Memory B cell (primary cell): Measurements from ENCODE around the gene MBTD1.

Experiments used
- ATAC-seq: fragments of 150-1000 bp; cut with Tn5 transposase; 2 replicates; pipeline ENCODE4 v1.10.0; 2021; ENCODE audit warnings: low read depth, mild to moderate bottlenecking, moderate library complexity
- DNase-seq, 2 donors: peaks; one replicate each; pipeline ENCODE4 v3.0.0; 2022; ENCODE audit warnings: low spot score in 2 of 2
- H3K27ac Mint-ChIP-seq: one replicate; pipeline ENCODE4 v1.8.0; 2022; ENCODE audit warnings: mild to moderate bottlenecking, moderate library complexity, mixed read lengths
- H3K27me3 Mint-ChIP-seq: one replicate; pipeline ENCODE4 v1.8.0; 2022; ENCODE audit warnings: mixed read lengths
- H3K36me3 Mint-ChIP-seq: one replicate; pipeline ENCODE4 v1.8.0; 2022; ENCODE audit warnings: mild to moderate bottlenecking, mixed read lengths
- H3K4me1 Mint-ChIP-seq: one replicate; pipeline ENCODE4 v1.8.0; 2022; ENCODE audit warnings: mixed read lengths
- H3K4me3 Mint-ChIP-seq: one replicate; pipeline ENCODE4 v1.8.0; 2022; ENCODE audit warnings: mild to moderate bottlenecking, moderate library complexity, mixed read lengths
- H3K9me3 Mint-ChIP-seq: one replicate; pipeline ENCODE4 v1.8.0; 2022; ENCODE audit warnings: mixed read lengths

MBTD1 gene

GRCh38 chr17:51161541-51161940, 98.3 kb downstream of the MBTD1 start:
- H3K4me3 Mint-ChIP-seq = no peak overlapping the region
- H3K4me1 Mint-ChIP-seq = peaks cover 13% of the 10 kb centered on the region
- no peaks in the 10 kb centered on the region for H3K9me3 Mint-ChIP-seq
- H3K27me3 Mint-ChIP-seq = no peaks in the 10 kb centered on the region
- peaks cover 20% of the 10 kb centered on the region for H3K36me3 Mint-ChIP-seq
- H3K27ac Mint-ChIP-seq = no peak overlapping the region
- no peak for ATAC-seq
- no peak for DNase-seq

DNA sequence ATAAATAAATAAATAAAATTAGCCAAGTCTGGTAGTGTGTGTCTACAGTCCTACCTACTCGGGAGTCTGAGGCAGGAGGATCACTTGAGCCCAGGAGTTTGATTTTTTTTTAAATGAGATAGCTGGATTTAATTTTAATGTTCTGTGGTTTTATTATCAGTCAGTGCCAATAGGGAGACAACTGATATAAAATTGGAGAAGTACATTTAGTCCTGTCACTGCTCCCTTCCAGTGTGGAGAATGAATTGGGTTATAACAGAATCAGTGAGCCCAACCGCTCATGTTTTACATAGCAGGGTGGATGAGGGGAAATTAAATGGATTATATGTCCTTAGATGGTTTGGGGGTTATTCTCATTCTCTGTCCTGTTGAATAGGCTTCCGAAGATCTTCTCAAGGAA, 100.2 kb downstream of the MBTD1 start:
- DNase-seq (no peak), ATAC-seq (no peak)
- peaks cover 20% of the 10 kb centered on the region for H3K36me3 Mint-ChIP-seq
- no peak overlapping the region for H3K4me3 Mint-ChIP-seq
- H3K27ac Mint-ChIP-seq = no peak overlapping the region
- H3K9me3 Mint-ChIP-seq = no peaks in the 10 kb centered on the region
- no peaks in the 10 kb centered on the region for H3K27me3 Mint-ChIP-seq
- H3K4me1 Mint-ChIP-seq = peaks cover 3% of the 10 kb centered on the region

- Mint-ChIP-seq H3K27ac (no peak overlapping the region), H3K9me3 (no peaks in the 10 kb centered on the region), H3K36me3 (peaks cover 7% of the 10 kb centered on the region), H3K4me1 (peaks cover 3% of the 10 kb centered on the region), H3K27me3 (no peaks in the 10 kb centered on the region), H3K4me3 (no peak overlapping the region)
- no peak for ATAC-seq
- no peak for DNase-seq
Observed at GRCh38 chr17:51155416-51155815, 104.4 kb downstream of the MBTD1 start.

DNA sequence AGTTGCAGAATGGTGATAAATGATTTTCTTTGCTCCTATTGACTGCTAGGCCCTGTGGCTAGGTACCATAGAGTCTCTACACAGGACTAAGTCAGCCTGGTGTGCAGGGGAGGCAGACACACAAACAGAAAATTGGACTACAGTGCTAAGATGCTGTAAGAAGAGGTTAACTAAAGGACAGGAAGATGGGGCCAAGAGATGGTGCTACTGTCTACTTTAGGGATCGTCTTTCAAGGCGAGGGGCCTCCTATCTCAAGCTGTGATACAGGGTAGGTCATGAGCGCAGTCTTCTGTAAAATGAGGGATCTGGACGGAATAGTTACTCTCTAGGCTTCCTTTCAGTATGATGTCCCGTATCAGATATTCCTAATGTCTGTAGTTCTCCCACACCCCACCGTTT, 105.7 kb downstream of the MBTD1 start:
- ATAC-seq = no peak
- no peak for DNase-seq
- H3K9me3 Mint-ChIP-seq = no peaks in the 10 kb centered on the region
- H3K27ac Mint-ChIP-seq = no peak overlapping the region
- no peak overlapping the region for H3K4me3 Mint-ChIP-seq
- H3K36me3 Mint-ChIP-seq = peaks cover 4% of the 10 kb centered on the region
- no peaks in the 10 kb centered on the region for H3K27me3 Mint-ChIP-seq
- H3K4me1 Mint-ChIP-seq = peaks cover 3% of the 10 kb centered on the region

DNA sequence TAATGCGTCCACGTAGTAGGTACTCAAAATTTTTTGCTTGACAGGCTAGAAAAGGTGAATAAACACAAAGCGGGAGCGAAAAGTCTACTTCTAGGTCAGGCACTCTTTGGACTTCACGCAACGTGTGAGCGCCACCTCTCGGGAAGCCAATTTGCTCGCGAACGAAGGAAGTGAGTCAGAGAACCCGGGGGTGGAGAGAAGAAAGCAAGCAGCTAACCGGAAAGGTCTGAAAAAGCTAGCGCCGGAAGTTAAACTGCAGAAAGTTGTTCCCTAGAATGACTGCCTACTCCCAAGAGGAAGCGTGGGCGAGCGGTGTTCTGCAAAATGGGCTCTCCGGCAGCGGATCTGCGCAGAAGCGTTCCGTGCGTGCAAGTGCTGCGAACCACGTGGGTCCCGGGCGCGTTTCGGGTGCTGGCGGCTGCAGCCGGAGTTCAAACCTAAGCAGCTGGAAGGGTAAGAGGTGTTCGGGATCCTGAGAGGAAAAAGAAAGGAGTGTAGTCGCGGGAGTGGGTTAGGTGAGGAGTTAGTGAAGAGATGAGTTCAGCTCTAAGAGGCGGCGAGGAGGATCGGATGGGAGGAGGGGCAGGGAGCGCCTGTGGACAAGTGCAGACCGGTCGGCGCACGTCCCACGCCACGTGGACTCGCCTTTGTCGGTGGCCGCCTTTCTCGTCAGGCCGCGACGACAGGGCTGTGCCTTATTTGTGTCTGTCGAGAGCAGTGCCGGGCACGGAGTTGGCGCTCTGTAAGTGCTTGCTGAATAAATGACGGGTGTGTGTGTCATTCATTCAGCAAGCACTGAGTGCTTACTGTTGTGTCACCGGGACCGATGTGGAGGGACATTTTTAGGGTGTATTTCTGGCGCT, 106.4 kb downstream of the MBTD1 start, which contains the start of gene NME1:
NME1 (plus strand) TSS at position 350 of the 863 bp plus-strand sequence. CDS start 2,096 bp downstream, outside the sequence.
- H3K4me3 Mint-ChIP-seq = no peak within 1 kb of the TSS
- no peaks in the 10 kb centered on the region for H3K27me3 Mint-ChIP-seq
- peaks cover 4% of the 10 kb centered on the region for H3K36me3 Mint-ChIP-seq

GRCh38 chr17:51152766-51153209, 107.1 kb downstream of the MBTD1 start:
- no peaks in the 10 kb centered on the region for H3K9me3 Mint-ChIP-seq
- H3K4me3 Mint-ChIP-seq = no peak overlapping the region
- ATAC-seq = no peak
- no peaks in the 10 kb centered on the region for H3K27me3 Mint-ChIP-seq
- no peak for DNase-seq
- peaks cover 4% of the 10 kb centered on the region for H3K36me3 Mint-ChIP-seq
- no peak overlapping the region for H3K27ac Mint-ChIP-seq
- peaks cover 3% of the 10 kb centered on the region for H3K4me1 Mint-ChIP-seq

More for the DNA sequence above, 106.4 kb downstream of the MBTD1 start, which contains the start of gene NME1:
- no peaks in the 10 kb centered on the region for H3K9me3 Mint-ChIP-seq
- peak; percentile 97 for ATAC-seq
- peak; percentile 99 for DNase-seq
- peaks cover 3% of the 10 kb centered on the region for H3K4me1 Mint-ChIP-seq
- no peak within 1 kb of the TSS for H3K27ac Mint-ChIP-seq

- H3K27me3 Mint-ChIP-seq = no peaks in the 10 kb centered on the region
- no peak overlapping the region for H3K4me3 Mint-ChIP-seq
- H3K36me3 Mint-ChIP-seq = no peaks in the 10 kb centered on the region
- H3K9me3 Mint-ChIP-seq = no peaks in the 10 kb centered on the region
- no peak for DNase-seq
- H3K27ac Mint-ChIP-seq = no peak overlapping the region
- no peaks in the 10 kb centered on the region for H3K4me1 Mint-ChIP-seq
- no peak for ATAC-seq
Observed at GRCh38 chr17:51150932-51151331, 108.9 kb downstream of the MBTD1 start.

- H3K4me1 Mint-ChIP-seq = no peaks in the 10 kb centered on the region
- H3K27ac Mint-ChIP-seq = no peak overlapping the region
- ATAC-seq (no peak), DNase-seq (no peak)
- H3K27me3 Mint-ChIP-seq = no peaks in the 10 kb centered on the region
- no peak overlapping the region for H3K4me3 Mint-ChIP-seq
- no peaks in the 10 kb centered on the region for H3K9me3 Mint-ChIP-seq
- no peaks in the 10 kb centered on the region for H3K36me3 Mint-ChIP-seq
Observed at GRCh38 chr17:51149163-51149562, 110.7 kb downstream of the MBTD1 start.

DNA sequence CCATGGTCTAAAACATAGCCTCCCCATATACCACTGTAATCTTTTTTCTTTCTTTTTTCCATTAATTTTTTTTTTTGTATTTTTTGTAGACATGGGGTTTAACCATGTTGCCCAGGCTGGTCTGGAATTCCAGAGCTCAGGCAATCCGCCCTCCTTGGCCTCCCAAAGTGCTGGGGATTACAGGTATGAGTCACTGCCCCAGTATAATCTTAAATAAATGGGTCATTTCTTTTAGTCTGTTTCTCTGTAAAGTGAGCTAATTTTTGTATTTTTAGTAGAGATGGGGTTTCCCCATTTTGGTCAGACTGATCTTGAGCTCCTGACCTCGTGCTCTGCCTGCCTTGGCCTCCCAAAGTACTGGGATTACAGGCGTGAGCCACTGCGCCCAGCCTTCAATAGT, 112.2 kb downstream of the MBTD1 start:
- no peak for DNase-seq
- H3K4me3 Mint-ChIP-seq = no peak overlapping the region
- no peak for ATAC-seq

GRCh38 chr17:51144266-51145022, 115.4 kb downstream of the MBTD1 start:
- Mint-ChIP-seq H3K4me3 (no peak overlapping the region), H3K27me3 (peaks cover 2% of the 10 kb centered on the region), H3K4me1 (no peaks in the 10 kb centered on the region), H3K9me3 (no peaks in the 10 kb centered on the region), H3K36me3 (no peaks in the 10 kb centered on the region), H3K27ac (no peak overlapping the region)
- ATAC-seq (no peak), DNase-seq (no peak)

More for the DNA sequence above, 112.2 kb downstream of the MBTD1 start:
- no peaks in the 10 kb centered on the region for H3K4me1 Mint-ChIP-seq
- H3K36me3 Mint-ChIP-seq = no peaks in the 10 kb centered on the region
- H3K27me3 Mint-ChIP-seq = no peaks in the 10 kb centered on the region
- no peaks in the 10 kb centered on the region for H3K9me3 Mint-ChIP-seq
- H3K27ac Mint-ChIP-seq = no peak overlapping the region

DNA sequence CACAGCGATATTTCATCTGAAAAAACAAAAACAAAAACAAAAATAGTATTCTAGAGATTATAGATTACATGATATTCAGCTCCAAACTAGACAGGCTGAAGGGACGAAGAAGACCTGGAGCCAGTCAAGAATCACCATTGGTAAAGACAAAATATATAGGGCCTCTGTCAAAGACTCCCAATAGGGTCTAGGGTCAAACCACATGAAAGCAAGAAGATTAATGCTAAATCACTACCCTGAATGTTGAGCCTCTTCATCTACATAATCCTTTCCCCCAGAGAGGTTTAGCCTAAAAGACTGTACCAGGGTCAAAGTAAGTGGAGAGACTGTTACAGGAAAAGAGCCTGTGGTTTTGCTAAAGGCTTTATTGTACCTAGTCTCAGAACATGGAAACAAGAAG, 117.3 kb downstream of the MBTD1 start:
- H3K36me3 Mint-ChIP-seq = no peaks in the 10 kb centered on the region

DNA sequence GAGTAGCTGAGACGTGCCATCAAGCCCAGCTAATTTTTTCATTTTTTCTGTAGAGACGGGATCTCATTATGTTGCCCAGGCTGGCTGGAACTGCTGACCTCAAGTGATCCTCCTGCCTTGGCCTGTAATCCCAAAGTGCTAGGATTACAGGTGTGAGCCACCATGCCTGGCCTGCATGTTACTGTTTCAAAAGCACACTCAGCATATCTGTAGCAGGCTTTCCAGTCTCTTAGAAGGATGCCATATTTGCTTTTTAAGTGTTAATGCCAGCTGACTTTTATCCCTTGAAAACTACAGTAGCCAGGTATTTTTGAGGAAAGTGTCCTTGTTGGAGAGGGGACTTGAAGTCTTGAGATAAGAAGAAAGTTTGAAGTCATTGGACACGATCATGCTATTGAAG, 123.9 kb downstream of the MBTD1 start:
- ATAC-seq (no peak), DNase-seq (no peak)
- H3K36me3 Mint-ChIP-seq = no peaks in the 10 kb centered on the region
- H3K27me3 Mint-ChIP-seq = peaks cover 2% of the 10 kb centered on the region
- no peak overlapping the region for H3K27ac Mint-ChIP-seq
- no peaks in the 10 kb centered on the region for H3K9me3 Mint-ChIP-seq
- no peaks in the 10 kb centered on the region for H3K4me1 Mint-ChIP-seq
- H3K4me3 Mint-ChIP-seq = no peak overlapping the region

More for the DNA sequence above, 117.3 kb downstream of the MBTD1 start:
- no peak for DNase-seq
- H3K4me3 Mint-ChIP-seq = no peak overlapping the region
- peaks cover 2% of the 10 kb centered on the region for H3K27me3 Mint-ChIP-seq
- ATAC-seq = no peak
- no peak overlapping the region for H3K27ac Mint-ChIP-seq
- H3K9me3 Mint-ChIP-seq = no peaks in the 10 kb centered on the region
- no peaks in the 10 kb centered on the region for H3K4me1 Mint-ChIP-seq

- Mint-ChIP-seq H3K4me1 (no peaks in the 10 kb centered on the region), H3K4me3 (no peak overlapping the region), H3K27me3 (peaks cover 3% of the 10 kb centered on the region), H3K36me3 (no peaks in the 10 kb centered on the region), H3K9me3 (no peaks in the 10 kb centered on the region), H3K27ac (no peak overlapping the region)
- ATAC-seq (no peak), DNase-seq (no peak)
Observed at GRCh38 chr17:51133365-51133764, 126.5 kb downstream of the MBTD1 start.

DNA sequence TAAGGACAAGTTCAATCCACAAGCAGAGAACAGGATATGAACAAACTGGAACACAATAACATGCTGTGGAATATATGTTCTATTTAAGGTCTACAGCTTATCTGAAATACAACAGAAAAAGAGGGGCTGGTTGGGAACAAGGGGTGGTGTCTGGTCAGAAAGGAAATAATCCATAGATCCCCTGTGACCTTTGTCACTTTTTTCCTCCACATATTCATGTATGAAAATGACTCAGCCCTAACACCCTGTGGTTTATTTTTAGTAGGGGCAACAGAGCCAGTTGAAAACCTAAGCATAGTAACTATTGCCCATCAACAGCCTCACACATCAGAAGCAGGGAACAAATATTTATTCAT, 126.9 kb downstream of the MBTD1 start:
- Mint-ChIP-seq H3K4me1 (no peaks in the 10 kb centered on the region), H3K4me3 (no peak overlapping the region), H3K9me3 (no peaks in the 10 kb centered on the region), H3K27me3 (peaks cover 3% of the 10 kb centered on the region), H3K36me3 (no peaks in the 10 kb centered on the region), H3K27ac (no peak overlapping the region)
- DNase-seq (no peak), ATAC-seq (no peak)
